ENCODE results near the gene CELF5.
A peak's percentile ranks its signal among the peaks of the same experiment; 100 is the strongest.
"Not testable (repeated sequence)": the region's sequence is repeated elsewhere in the genome, so short reads cannot be mapped to it uniquely, and the experiment has no call there.

CELF5 gene

DNA sequence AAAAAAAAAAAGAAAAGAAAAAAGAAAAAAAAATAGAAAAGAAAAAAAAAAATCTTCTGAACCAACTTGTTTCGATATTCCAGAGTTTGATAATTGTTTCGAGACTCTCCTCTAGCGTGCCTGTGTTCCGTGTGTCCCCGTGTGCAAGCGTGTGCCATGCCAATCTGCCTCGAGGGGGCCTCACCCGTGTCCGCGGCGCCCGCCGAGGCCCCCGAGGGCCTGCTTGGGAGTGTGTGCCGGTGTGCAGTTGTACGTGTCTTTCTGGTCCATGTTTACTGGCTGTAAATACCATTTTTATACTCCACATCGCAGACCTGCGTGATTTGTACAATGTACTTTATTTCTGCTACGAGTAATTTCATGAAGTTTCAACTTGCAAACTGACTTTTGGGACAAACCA lies 72.0 kb downstream of the CELF5 start:
- DNase-seq, result no peak

DNA sequence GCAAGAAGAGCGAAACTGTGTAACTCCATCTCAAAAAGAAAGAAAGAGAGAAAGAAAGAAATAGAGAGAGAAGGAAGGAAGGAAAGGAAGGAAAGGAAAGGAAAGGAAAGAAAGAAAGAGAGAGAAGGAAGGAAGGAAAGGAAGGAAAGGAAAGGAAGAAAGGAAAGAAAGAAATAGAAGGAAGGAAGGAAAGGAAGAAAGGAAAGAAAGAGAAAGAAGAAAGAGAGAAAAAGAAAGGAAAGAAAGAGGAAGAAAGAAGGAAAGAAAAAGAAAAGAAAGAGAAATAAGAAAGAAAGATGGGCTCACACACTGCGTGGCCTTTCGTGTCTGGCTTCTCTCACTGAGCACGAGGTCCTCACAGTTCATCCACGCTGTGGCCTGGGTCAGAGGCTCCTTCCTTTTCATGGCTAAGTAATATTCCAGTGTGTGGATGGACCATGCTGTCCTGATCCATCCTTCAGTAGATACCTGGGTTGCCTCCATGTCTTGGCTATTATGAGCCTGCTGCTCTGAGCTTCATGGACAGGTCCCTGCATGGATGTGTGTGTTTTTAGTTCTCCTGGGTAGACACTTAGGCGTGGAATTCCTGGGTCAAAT lies 74.5 kb downstream of the CELF5 start:
- no peak for DNase-seq

DNA sequence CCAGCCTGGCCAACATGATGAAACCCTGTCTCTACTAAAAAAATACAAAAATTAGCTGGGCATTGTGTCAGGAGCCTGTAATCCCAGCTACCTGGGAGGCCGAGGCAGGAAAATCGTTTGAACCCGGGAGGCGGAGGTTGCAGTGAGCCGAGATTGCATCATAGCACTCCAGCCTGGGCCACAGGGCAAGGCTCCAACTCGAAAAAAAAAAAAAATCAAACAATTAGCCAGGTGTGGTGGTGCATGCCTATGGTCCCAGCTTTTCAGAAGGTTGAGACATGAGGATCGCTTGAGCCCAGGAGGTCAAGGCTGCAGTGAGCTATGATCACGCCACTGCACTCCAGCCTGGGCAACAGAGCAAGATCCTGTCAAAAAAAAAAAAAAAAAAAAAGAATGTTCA lies 76.1 kb downstream of the CELF5 start:
- not testable (repeated sequence) for DNase-seq

DNA sequence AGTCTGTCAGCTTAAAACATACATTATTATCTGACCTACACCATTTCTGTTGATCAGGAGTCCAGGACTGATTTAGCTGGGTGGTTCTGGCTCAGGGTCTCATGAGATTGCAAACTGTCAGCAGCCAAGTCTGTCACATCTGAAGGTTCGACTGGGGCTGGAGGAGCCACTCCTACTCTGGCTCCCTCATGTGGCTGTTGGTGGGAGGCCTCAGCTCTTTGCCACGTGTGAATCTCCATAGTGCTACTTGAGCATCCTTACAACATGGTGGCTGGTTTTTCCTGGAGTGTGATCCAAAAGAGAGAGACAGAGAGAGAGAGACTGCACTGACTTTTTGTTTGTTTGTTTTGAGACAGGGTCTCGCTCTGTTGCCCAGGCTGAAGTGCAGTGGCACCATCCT lies 78.3 kb downstream of the CELF5 start:
- DNase-seq, result no peak

DNA sequence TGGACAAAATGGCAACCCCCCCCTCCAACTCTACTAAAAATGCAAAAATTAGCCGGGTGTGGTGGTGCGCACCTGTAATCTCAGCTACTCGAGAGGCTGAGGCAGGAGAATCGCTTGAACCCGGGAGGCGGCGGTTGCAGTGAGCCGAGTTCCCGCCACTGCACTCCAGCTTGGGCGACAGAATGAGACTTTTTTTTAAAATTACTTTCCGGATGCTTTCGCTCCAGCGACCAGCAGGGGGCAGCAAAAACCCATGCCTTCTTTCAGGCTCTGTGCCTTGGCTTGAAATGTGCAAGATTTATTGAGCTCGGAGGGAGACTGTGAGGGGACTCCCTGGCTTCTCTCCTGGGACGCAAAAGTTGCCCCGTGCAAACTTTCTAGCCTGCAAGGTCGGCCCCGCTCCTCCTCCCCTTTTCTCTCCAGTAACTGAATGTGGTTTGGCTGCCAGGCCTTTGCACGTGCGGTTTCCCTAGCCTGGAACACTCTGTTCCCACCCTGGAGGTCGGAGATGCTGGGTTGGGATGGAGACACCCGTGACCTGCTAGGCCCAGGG lies 80.5 kb downstream of the CELF5 start:
- peak; percentile 69 for DNase-seq

DNA sequence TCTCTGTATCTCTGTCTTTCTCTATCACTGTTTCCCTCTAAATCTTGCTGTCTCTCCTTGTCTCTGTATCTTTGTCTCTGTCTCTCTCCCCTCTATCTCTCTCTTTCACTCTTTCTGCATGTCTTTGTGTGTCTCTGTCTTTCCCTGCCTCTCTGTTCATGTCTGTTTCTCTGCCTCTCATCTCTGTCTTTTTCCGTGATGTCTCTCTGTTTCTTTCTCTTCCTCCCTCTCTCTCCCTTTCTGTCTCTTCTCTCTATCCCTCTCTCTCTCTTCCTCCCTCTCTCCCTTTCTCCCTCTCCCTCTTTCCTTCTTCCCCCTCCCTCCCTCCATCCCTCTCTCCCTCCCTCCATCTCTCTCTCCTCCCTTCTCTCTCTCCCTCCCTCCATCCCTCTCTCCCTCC lies 85.3 kb downstream of the CELF5 start:
- DNase-seq, result no peak

DNA sequence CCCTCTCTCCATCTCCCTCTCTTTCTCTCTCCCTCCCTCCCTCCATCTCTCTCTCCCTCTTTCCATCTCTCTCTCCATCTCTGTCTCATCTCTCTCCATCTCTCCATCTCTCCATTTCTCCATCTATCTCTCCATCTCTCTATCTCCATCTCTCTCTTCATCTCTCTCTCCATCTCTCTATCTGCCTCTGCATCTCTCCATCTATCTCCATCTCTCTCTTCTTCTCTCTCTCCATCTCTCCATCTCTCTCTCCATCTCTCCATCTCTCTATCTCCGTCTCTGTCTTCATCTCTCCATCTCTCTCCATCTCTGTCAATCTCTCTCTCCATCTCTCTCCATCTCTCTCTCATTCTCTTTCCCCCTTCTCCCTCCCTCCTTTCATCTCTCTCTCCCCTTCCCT lies 85.8 kb downstream of the CELF5 start:
- DNase-seq, result no peak

DNA sequence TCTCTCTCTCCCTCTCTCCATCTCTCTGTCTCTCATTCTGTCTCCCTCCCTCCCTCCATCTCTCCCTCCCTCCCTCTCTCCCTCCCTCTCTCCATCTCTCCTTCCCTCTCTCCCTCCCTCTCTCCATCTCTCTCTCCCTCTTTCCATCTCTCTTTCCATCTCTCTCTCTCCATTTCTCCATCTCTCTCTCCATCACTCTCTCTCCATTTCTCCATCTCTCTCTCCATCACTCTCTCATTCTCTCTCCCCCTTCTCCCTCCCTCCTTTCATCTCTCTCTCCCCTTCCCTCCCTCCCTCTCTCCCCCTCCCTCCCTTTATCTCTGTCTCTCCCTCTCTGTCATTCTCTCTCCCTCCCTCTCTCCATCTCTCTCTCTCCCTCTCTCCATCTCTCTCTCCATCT lies 86.2 kb downstream of the CELF5 start:
- no peak for DNase-seq

DNA sequence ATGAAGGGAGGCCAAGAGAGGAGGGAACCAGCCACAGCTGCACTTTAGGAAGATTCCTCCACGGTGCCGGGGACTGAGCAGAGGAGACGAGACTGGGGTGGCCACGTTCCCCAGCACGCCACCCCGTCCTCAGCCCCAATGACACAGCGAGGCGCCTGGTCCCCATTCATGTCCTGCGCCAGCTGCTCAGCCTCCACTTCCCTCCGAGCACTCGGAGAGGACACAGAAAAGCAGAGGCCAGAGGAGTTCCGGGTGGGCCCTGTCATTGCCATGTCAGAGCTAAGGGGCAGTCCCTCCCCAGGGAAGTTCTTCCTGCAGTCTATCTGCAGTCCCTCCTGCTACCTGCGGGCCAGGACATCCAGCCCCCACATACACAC lies 88.7 kb downstream of the CELF5 start:
- no peak for DNase-seq

DNA sequence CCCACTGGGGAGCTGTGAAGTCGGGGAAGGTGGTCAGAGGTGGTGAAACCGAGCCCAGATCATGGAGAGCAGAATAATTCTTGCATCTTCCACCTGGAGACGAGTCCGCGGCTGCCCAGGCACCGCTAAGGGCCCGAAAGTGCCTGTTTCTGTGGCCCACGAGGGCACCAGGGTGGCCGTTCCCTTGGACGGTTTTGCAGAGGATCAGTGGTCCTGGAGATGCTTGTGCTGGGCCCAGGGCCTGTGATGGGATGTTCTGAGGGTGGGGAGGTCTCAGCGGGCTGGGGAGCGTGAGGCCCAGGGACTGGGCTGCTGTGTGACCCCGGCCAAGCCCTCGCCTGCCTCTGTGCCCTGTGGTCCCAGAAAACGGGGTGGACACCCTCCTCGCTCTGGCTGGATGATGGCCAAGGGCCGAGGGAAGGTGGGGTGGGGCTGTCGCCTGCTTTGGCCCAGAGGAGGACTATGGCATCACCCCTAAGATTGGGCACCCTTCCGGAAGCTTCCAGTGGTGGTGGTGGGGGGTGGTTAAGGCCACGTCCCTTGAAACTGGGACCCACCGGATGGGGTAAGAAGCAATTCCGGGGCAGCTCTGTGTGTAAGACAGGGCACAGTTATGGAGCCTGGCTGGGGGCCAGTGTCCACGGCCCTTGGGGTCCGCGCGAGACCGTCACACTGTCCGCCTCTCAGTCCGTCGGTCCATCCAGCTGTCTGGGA lies 90.7 kb downstream of the CELF5 start:
- no peak for DNase-seq

DNA sequence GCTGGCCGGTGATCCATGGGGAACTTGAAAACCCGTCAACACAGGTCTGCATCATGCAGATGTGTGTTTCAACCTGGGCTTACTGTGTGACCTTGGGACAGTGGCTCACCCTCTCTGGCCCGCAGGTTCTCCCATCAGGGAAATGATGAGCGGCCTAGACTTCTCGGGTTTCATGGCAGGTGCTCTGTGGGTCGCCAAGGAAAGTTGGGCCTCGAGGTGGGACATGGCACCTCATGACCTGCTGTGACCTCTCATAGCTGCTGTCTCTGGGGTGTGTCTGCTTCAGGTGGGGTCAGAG lies 91.2 kb downstream of the CELF5 start:
- no peak for DNase-seq

DNA sequence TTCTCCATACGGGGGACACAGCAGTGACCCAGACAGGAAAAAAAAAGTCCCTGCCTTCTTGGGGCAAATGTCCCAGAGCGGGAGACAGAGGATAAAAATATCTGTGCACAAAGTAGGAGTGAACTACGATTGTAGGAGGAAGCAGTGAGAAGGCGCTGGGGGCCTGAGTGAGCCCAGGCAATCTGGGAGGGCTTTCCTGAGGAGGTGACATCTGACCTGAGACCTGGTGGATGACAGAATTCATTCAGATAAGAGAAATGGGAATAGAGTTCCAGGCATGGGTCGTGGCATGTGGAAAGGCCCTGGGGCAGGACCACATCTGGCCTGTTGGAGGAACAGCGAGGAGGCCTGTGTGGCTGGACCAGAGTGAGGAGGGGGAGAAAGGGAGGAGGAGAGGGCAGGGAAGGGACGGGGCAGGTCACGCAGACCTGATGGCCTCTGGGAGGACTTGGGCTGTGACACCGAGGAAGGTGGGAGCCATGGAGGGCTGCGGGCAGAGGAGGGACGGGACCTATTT lies 91.7 kb downstream of the CELF5 start:
- DNase-seq, result no peak

DNA sequence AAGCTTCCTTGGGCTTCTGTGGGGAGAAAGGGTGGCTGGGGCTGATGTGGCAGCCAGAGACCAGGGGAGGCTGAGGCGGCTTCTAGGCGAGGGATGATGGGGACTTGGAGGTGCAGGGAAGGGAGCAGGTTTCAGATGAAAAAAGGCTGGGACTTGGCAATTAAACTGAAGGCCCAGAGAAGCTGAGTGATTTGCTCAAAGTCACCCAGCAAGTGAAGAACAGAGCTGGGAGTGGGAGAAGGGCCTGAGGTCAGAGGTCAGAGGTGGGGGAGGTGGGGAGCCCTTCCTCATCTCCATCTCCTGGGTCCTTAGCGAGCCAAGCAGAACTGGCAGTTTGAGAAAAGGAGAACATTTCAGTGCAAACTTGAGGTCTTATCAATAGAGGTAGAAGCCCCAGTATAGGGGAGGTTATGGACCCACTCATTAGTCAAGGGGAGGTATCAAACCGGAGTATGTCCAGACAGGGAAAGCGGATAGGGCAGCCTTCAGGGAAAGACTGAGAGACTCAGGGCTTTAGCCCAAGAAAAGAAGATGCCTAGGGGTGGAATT lies 92.3 kb downstream of the CELF5 start:
- no peak for DNase-seq

DNA sequence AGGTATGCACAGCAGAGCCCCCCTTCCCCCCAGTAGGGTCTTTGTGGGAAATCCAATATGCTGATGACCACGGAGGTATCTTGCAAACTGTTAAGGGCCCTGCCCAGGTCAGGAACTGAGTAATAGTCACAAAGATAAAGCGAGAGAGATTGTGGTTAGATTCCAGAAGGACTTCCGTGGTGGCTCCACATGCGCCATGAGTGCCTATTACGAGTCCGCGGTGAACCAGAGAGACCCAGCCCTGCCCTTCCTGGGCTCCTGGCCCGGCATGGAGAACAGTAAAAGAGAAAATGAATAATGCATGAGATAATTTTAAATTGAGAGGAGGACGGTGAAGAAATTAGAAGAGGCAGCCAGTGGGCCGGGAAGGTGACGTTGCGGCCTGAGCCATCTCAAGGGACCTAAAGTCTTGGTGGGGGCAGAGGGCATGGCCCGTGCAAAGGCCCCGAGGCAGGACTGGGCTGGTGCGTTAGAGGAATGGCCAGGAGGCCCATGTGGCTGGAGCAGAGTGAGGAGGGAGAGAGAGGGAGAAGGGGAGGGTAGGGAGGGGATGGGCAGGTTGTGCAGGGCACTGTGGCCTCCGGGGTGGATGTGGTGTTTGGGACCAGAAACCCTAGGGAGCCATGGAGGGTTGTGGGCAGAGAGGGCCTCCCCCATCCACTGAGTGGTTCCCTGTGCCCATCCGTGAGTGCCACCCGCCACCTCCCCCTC lies 95.3 kb downstream of the CELF5 start:
- DNase-seq, result no peak

DNA sequence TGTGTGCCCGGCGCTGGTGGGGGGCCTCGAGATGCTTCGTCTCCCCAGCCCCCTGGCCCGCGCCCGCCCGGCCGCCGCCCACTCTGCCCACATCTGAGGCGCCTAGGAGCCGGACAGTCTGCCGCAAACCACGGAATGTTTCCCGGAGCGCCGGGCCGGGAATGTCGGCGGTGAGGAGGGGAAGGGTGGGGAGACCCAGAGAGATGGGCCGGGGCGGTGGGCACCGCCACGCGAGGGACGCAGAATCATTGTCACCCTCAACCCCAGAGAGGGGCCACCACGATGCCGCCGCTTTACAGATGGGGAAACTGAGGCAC lies 95.9 kb downstream of the CELF5 start:
- DNase-seq, result no peak

DNA sequence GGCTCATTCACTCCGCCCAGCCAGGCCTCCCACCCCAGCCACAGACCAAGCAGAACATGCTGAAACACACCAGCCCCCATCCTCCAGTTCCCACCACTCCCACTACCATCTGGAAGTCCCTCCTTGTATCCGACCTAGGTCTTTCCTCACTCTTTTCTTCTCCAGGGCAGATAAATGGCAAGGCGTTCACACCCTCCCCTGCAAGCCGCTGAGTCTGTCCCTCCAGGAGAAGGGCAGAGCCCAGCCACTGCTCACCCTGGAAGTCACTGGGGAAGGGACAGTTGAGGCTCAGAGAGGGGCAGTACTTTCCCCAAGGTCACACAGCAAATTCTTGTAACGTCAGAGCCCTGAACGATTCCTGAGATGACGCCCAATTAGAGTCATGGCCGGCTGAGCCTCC lies 96.4 kb downstream of the CELF5 start:
- DNase-seq, result no peak

DNA sequence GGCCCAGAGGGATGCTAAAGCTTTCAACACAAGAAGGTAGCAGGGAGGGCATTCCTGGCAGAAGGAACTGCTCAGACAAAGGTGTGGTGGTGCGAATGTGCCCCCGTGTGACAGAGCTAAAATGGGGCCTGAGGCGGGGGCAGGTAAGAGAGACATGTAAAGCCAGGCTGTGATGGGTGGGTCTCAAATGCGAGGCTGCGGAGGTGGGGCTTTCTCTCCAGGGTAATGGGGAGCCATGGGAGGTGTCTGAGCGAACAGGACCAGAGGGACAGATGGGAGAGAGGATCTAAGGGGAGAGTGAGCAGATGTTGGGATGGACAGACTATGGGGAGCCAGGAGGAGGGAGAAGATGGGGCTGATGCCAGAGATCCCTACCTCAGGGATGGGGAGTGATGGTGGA lies 97.2 kb downstream of the CELF5 start:
- DNase-seq, result no peak

DNA sequence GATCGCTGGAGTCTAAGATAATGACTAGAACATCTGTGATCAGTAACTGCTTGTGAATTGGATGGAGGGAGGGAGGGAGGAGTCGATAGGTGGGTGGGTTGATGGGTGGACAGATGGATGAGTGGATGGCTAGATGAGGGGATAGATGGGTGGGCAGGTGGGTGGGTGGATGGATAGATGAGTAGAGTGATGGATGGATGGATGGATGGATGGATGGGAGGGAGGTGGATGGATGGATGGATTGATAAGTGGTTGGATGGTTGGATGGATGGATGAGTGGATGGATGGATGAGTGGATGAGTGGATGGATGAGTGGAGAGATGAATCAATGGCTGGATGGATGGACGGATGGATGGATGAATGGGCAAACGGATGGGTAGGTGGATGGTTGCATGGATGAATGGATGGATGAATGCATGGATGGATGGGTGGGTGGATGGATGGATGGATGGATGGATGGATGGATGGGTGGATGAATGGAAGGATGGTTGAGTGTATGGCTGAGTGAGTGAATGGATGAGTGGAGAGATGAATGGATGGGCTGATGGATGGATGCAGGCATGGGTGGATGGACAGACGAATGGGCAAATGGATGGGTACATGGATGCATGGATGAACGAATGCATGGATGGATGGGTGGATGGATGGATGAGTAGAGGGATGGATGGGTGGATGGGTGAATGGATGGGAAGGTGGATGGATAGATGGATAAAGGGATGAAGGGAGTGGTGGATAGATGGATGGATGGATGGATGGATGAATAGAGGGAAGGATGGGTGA lies 97.9 kb downstream of the CELF5 start:
- no peak for DNase-seq

DNA sequence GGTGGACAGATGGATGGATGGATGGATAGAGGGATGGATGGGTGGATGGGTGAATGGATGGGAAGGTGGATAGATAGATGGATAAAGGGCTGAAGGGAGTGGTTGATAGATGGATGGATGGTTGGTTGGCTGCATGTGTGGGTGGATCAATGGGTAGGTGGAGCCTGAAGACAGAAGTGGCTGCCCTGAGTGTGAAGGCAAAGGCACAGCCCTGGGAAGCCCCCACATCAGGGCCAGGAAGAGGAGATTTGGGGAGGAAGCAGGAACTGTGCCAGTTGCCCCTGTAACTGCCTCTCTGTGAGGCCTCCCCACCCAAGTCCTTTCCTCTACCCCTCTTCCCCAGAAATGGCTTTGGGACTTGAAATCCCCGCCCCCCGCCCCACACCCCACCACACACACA lies 98.6 kb downstream of the CELF5 start:
- no peak for DNase-seq

DNA sequence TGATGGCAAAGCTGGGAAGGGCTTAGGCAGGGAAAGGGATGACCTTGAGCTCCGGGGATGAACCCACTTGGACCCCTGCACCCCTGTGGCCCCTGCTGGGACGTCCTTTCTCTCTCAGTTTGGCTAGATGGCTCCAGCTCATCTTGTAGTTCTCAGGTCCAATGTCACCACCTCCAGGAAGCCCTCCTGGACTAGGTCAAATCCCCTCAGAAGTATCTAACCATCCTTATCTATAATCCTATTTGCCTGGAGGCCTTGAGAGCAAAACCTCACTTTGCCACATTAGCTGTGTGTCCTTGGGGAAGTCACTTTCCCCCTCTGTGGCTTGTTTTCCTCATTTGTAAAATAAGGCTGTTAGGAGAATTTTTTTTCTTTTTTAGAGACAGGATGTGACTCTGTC lies 99.2 kb downstream of the CELF5 start:
- DNase-seq, result no peak

DNA sequence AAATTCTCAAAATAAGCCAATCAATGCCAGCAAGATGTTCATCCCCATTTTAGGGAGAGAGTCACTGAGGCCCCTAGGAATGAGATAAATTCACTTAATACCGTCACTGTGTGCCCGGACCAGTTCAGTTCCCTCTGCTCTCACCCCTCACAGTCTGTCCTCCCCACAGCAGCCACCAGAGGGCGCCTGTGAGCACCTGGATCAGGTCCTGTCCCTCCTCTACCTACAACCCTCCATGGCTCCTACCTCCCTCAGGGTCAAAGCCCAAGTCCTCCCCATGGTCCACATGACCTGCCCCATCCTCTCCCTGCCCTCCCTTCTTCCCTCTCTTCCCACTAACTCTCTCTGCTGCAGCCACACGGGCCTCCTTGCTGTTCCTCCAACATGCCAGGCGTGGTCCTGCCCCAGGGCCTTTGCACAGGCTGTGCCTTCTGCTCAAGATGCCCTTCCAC lies 100.0 kb downstream of the CELF5 start:
- DNase-seq, result peak; percentile 63

DNA sequence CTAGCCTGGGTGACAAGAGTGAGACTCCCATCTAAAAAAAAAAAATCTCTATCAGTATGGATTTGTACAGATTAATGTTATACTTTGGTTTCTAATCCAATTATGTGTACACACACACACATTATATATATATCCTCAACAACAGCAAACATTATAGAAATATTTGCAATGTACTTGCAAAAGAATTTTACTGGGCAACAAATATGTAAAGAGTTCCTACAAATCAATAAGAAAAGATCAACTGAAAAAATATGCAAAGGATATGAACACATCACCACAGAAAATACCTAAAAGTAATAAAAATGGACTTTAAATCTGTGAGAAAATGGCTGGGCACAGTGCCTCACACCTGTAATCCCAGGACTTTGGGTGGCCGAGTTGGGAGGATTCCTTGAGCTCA lies 101.0 kb downstream of the CELF5 start:
- no peak for DNase-seq

DNA sequence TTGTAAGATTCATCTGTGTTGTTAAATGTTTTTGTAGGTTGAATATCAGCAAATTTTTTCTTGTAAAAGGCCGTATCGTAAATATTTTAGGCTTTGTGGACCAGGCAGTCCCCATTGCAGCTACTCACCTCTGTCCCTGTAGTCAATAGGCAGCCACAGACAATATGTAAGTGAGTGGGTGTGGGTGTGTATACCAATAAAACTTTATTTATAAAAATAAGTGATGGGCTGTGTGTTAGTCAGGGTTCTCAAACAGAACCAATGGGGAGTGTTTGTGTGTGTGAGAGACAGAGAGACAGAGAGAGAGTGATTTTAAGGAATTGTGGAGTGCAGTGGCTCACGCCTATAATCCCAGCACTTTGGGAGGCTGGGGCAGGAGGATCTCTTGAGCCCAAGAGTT lies 104.3 kb downstream of the CELF5 start:
- no peak for DNase-seq
